ENCODE results near the gene GRN.

GRCh38 chr17:44351961-44352827 lies 7.1 kb downstream of the GRN start:
- TF ChIP-seq EZH2 (IDR thresholded peaks at IDR 0.05; ENCODE audit: insufficient read depth, low read length), result no peak
- TF ChIP-seq, protein P1, sequence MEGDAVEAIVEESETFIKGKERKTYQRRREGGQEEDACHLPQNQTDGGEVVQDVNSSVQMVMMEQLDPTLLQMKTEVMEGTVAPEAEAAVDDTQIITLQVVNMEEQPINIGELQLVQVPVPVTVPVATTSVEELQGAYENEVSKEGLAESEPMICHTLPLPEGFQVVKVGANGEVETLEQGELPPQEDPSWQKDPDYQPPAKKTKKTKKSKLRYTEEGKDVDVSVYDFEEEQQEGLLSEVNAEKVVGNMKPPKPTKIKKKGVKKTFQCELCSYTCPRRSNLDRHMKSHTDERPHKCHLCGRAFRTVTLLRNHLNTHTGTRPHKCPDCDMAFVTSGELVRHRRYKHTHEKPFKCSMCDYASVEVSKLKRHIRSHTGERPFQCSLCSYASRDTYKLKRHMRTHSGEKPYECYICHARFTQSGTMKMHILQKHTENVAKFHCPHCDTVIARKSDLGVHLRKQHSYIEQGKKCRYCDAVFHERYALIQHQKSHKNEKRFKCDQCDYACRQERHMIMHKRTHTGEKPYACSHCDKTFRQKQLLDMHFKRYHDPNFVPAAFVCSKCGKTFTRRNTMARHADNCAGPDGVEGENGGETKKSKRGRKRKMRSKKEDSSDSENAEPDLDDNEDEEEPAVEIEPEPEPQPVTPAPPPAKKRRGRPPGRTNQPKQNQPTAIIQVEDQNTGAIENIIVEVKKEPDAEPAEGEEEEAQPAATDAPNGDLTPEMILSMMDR (IDR thresholded peaks at IDR 0.05; ENCODE audit: insufficient read depth, low read depth, low read length), result no peak

All from astrocyte (in vitro differentiated cells and primary cell).